ENCODE measurements around the gene FAM53B.

FAM53B gene

GRCh38 chr10:124576526-124577420 is 167.4 kb downstream of the FAM53B start:
- no peak overlapping the region for H3K27ac ChIP-seq (ENCODE audit: low read depth, low read length)
- H3K36me3 ChIP-seq (ENCODE audit: control insufficient read depth, insufficient read depth, low read length): no peaks in the 10 kb centered on the region
- no peaks in the 10 kb centered on the region for H3K27me3 ChIP-seq (ENCODE audit: control insufficient read depth, insufficient read depth, low read length)
- 0 out of 2 replicates have a peak, but pooled peaks cover 7% of the 10 kb centered on the region for H3K9me3 ChIP-seq (ENCODE audit: control insufficient read depth, insufficient read depth, low read depth, low read length)
- H3K4me3 ChIP-seq (ENCODE audit: low read depth, low read length): no peak overlapping the region
- H3K4me1 ChIP-seq (ENCODE audit: control insufficient read depth, insufficient read depth, low read length): no peaks in the 10 kb centered on the region
- no peak overlapping the region for H3K9ac ChIP-seq (ENCODE audit: low read length)

GRCh38 chr10:124575107-124576035 is 168.8 kb downstream of the FAM53B start:
- Histone ChIP-seq H3K27me3 (ENCODE audit: control insufficient read depth, insufficient read depth, low read length) (no peaks in the 10 kb centered on the region), H3K27ac (ENCODE audit: low read depth, low read length) (no peak overlapping the region), H3K36me3 (ENCODE audit: control insufficient read depth, insufficient read depth, low read length) (no peaks in the 10 kb centered on the region), H3K9me3 (ENCODE audit: control insufficient read depth, insufficient read depth, low read depth, low read length) (peaks cover 12% of the 10 kb centered on the region), H3K9ac (ENCODE audit: low read length) (no peak overlapping the region), H3K4me3 (ENCODE audit: low read depth, low read length) (no peak overlapping the region), H3K4me1 (ENCODE audit: control insufficient read depth, insufficient read depth, low read length) (no peaks in the 10 kb centered on the region)

GRCh38 chr10:124574456-124575070 is 169.6 kb downstream of the FAM53B start:
- H3K9me3 ChIP-seq (ENCODE audit: control insufficient read depth, insufficient read depth, low read depth, low read length): peaks cover 6% of the 10 kb centered on the region
- no peaks in the 10 kb centered on the region for H3K4me1 ChIP-seq (ENCODE audit: control insufficient read depth, insufficient read depth, low read length)
- H3K27ac ChIP-seq (ENCODE audit: low read depth, low read length): no peak overlapping the region
- no peaks in the 10 kb centered on the region for H3K36me3 ChIP-seq (ENCODE audit: control insufficient read depth, insufficient read depth, low read length)
- no peak overlapping the region for H3K4me3 ChIP-seq (ENCODE audit: low read depth, low read length)
- no peak overlapping the region for H3K9ac ChIP-seq (ENCODE audit: low read length)
- H3K27me3 ChIP-seq (ENCODE audit: control insufficient read depth, insufficient read depth, low read length): no peaks in the 10 kb centered on the region

DNA sequence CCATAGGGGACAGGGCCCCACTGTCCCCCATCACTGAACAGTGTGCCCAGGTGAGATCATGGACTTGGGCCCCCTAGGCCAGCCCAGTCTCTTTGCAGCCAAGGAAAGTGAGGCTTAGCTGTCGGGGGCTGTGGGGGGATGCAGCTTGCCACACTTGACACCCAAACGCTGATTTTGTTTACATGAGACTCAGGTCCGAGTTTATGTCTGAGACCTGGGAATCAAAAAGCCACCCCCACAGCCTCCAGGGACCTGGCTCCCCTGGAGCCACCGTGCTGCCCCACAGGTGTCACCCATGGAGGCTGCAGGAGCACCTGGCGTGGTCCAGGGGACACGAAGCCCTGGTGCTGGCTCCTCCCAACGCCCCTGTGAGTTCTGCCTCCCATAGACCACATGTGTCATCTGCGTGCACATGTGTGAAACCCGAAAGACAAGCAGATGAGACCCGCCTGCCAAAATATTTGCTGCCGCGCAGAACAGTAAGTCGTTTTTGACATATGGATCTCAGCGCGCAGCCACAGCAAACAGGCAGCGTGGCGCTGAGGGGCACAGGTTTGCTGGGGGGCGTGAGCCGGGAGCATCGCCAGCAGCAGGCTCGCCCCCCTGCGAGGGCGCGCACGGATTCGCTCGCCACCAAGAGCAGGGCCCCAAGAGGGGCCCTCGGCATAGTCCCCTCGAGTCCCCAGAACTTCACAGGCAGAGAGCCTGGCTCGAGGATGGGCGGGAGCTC is 170.3 kb downstream of the FAM53B start:
- Histone ChIP-seq H3K27ac (ENCODE audit: low read depth, low read length) (no peak overlapping the region), H3K27me3 (ENCODE audit: control insufficient read depth, insufficient read depth, low read length) (no peaks in the 10 kb centered on the region), H3K36me3 (ENCODE audit: control insufficient read depth, insufficient read depth, low read length) (no peaks in the 10 kb centered on the region), H3K9ac (ENCODE audit: low read length) (no peak overlapping the region), H3K4me3 (ENCODE audit: low read depth, low read length) (no peak overlapping the region), H3K9me3 (ENCODE audit: control insufficient read depth, insufficient read depth, low read depth, low read length) (peaks cover 6% of the 10 kb centered on the region), H3K4me1 (ENCODE audit: control insufficient read depth, insufficient read depth, low read length) (no peaks in the 10 kb centered on the region)

GRCh38 chr10:124572751-124573150 is 171.4 kb downstream of the FAM53B start:
- Histone ChIP-seq H3K9ac (ENCODE audit: low read length) (no peak overlapping the region), H3K4me3 (ENCODE audit: low read depth, low read length) (no peak overlapping the region), H3K36me3 (ENCODE audit: control insufficient read depth, insufficient read depth, low read length) (no peaks in the 10 kb centered on the region), H3K27me3 (ENCODE audit: control insufficient read depth, insufficient read depth, low read length) (no peaks in the 10 kb centered on the region), H3K4me1 (ENCODE audit: control insufficient read depth, insufficient read depth, low read length) (no peaks in the 10 kb centered on the region), H3K9me3 (ENCODE audit: control insufficient read depth, insufficient read depth, low read depth, low read length) (peaks cover 6% of the 10 kb centered on the region), H3K27ac (ENCODE audit: low read depth, low read length) (no peak overlapping the region)

DNA sequence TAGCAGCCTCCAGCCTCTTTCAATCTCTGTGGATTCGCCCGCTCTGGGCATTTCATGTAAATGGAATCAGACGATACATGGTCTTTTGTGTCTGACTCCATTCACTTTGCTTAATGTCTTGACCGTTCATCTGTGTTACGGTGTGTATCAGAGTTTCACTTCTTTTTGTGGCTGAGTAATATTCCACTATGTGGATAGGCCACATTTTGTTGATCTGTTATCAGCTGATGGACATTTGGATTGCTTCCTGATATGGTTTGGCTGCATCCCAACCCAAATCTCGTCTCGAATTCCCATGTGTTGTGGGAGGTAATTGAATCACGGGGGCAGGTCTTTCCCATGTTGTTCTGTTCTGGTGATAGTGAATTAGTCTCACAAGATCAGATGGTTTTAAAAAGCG is 173.5 kb downstream of the FAM53B start:
- no peak overlapping the region for H3K9ac ChIP-seq (ENCODE audit: low read length)
- H3K27me3 ChIP-seq (ENCODE audit: control insufficient read depth, insufficient read depth, low read length): no peaks in the 10 kb centered on the region
- H3K9me3 ChIP-seq (ENCODE audit: control insufficient read depth, insufficient read depth, low read depth, low read length): peaks cover 6% of the 10 kb centered on the region
- no peak overlapping the region for H3K4me3 ChIP-seq (ENCODE audit: low read depth, low read length)
- no peaks in the 10 kb centered on the region for H3K36me3 ChIP-seq (ENCODE audit: control insufficient read depth, insufficient read depth, low read length)
- H3K27ac ChIP-seq (ENCODE audit: low read depth, low read length): no peak overlapping the region
- H3K4me1 ChIP-seq (ENCODE audit: control insufficient read depth, insufficient read depth, low read length): peaks cover 1% of the 10 kb centered on the region

DNA sequence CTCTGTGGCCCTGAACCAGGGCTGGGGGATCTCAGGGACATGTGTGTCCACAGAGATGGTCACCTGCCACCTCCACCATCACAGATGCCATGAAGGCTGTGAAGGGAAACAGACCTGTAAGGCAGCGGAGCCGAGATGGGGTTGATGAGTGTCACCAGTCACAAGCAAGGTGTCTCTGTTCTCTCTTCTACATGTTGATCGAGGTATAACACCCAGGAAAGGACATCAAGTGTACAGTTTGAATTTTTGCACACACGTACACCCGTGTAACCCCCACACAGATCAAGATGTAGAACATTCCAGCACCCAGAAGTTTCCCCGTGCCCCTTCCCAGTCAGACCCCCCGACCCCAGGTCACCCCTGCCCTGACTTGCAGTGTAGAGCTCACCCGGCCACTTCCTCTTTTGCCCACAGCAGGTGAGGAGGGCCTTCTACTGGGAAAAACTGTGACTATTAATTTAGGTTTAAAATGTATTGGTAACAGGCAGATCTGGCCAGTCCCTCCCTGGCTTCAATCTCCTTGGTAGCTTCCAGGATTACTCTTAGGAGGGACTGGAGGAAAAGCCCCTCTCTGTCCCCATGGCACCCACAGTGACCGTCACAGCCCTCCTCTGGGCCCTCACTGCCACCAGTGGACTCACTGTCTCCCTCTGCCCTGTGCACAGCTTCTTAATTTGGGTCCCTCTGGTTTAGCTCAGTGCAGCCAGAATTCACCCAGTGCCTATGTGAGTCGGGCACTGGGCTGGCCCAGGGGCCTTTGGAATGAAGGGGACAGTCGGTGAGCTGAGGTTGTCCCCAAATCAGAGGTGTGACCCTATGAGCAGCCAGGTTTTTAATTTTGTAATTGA is 174.3 kb downstream of the FAM53B start:
- Histone ChIP-seq H3K9ac (ENCODE audit: low read length) (no peak overlapping the region), H3K9me3 (ENCODE audit: control insufficient read depth, insufficient read depth, low read depth, low read length) (peaks cover 6% of the 10 kb centered on the region)

More for the DNA sequence above, 174.3 kb downstream of the FAM53B start:
- no peaks in the 10 kb centered on the region for H3K36me3 ChIP-seq (ENCODE audit: control insufficient read depth, insufficient read depth, low read length)
- peaks cover 9% of the 10 kb centered on the region for H3K4me1 ChIP-seq (ENCODE audit: control insufficient read depth, insufficient read depth, low read length)
- no peak overlapping the region for H3K27ac ChIP-seq (ENCODE audit: low read depth, low read length)
- H3K4me3 ChIP-seq (ENCODE audit: low read depth, low read length): no peak overlapping the region
- no peaks in the 10 kb centered on the region for H3K27me3 ChIP-seq (ENCODE audit: control insufficient read depth, insufficient read depth, low read length)

Data from HUES6 (cell line).